Ishikawa (cell line): ENCODE results near the gene PLXNC1.

Source experiments
- CEBPB ChIP-seq: IDR thresholded peaks from 2 replicates; pipeline ENCODE4 v1.6.1; 2012
- EGR1 ChIP-seq: IDR thresholded peaks from 2 replicates; pipeline ENCODE4 v1.6.1; 2012
- MAX ChIP-seq: IDR thresholded peaks from 2 replicates; pipeline ENCODE4 v1.6.1; 2012
- NFIC ChIP-seq: IDR thresholded peaks from 2 replicates; pipeline ENCODE4 v1.6.1; 2012
- RAD21 ChIP-seq: IDR thresholded peaks from 2 replicates; pipeline ENCODE4 v1.6.1; 2012; ENCODE audit warnings: low read depth
- TCF12 ChIP-seq: IDR thresholded peaks from 2 replicates; pipeline ENCODE4 v1.6.1; 2012; ENCODE audit warnings: low read depth
- USF1 ChIP-seq: IDR thresholded peaks from 2 replicates; pipeline ENCODE4 v1.6.1; 2012
- YY1 ChIP-seq: IDR thresholded peaks from 2 replicates; pipeline ENCODE4 v1.6.1; 2012; ENCODE audit warnings: low read depth
- ZBTB7A ChIP-seq: IDR thresholded peaks from 2 replicates; pipeline ENCODE4 v1.6.1; 2012; ENCODE audit warnings: low read depth

GRCh38 chr12:94141892-94142291, 6.5 kb upstream of the PLXNC1 start:
- TF ChIP-seq EGR1 = no peak
- TF ChIP-seq NFIC = no peak
- TF ChIP-seq RAD21 = no peak
- no peak for TF ChIP-seq USF1
- no peak for TF ChIP-seq CEBPB
- no peak for TF ChIP-seq ZBTB7A
- no peak for TF ChIP-seq MAX
- no peak for TF ChIP-seq YY1
- no peak for TF ChIP-seq TCF12
